Calu3 (cell line): ENCODE data around the gene TMEM184B. TPM values are rescaled to one million over a fixed set of nuclear protein-coding genes. Genes with fewer than 3 reads are reported as not detected.

Experiments
- BruUV-seq: library from RNA; stranded (reverse); fragments of 400-500 nt; replicated peaks from 2 replicates; lab custom pipeline; 2021; lab: Mats Ljungman, UMichigan
- CTCF ChIA-PET: fragments of 300-600 bp; sonication (Branson Sonifier 250); formaldehyde crosslinking; loops from one replicate; lab custom pipeline; 2022; ENCODE audit warnings: antibody characterized with exemption; lab: Charles Lee
- DNase-seq: peaks from one replicate; pipeline ENCODE4 v3.0.0; 2022
- H3K27ac Mint-ChIP-seq: one replicate; pipeline ENCODE4 v1.8.0; 2022; ENCODE audit warnings: mixed read lengths; ENCODE audit not compliant: unreplicated experiment
- H3K27me3 Mint-ChIP-seq: one replicate; pipeline ENCODE4 v1.8.0; 2022; ENCODE audit warnings: mixed read lengths; ENCODE audit not compliant: unreplicated experiment
- H3K36me3 Mint-ChIP-seq: one replicate; pipeline ENCODE4 v1.8.0; 2022; ENCODE audit warnings: mild to moderate bottlenecking, moderate library complexity, mixed read lengths; ENCODE audit not compliant: insufficient read depth, unreplicated experiment
- H3K4me1 Mint-ChIP-seq: one replicate; pipeline ENCODE4 v1.8.0; 2022; ENCODE audit warnings: mild to moderate bottlenecking, low read depth, mixed read lengths; ENCODE audit not compliant: unreplicated experiment
- H3K4me3 Mint-ChIP-seq: one replicate; pipeline ENCODE4 v1.8.0; 2022; ENCODE audit warnings: mild to moderate bottlenecking, low read depth, moderate library complexity, mixed read lengths; ENCODE audit not compliant: unreplicated experiment
- H3K9me3 Mint-ChIP-seq: one replicate; pipeline ENCODE4 v1.8.0; 2022; ENCODE audit warnings: low read depth, mixed read lengths; ENCODE audit not compliant: unreplicated experiment
- CTCF ChIP-seq: fragments of 200-600 bp; IDR thresholded peaks from one replicate; pipeline ENCODE4 v1.8.0; 2022; ENCODE audit warnings: antibody characterized with exemption; ENCODE audit not compliant: unreplicated experiment
- intact Hi-C: fragments of 100-400 bp; cut with micrococcal nuclease; formaldehyde crosslinking; loops from one replicate; pipeline ENCODE4 v1.10.0; 2022; ENCODE audit not compliant: unreplicated experiment
- total RNA-seq: library from RNA; stranded (reverse); gene quantifications from 2 replicates; pipeline ENCODE4 v1.2.3, GENCODE V29; 2022

Gene TMEM184B
- total RNA-seq, 1 experiment from 2014 or later: 114 TPM

GRCh38 chr22:38249803-38250642 is 22.8 kb downstream of the TMEM184B start:
- intact Hi-C loops: no loop called here
- H3K4me1 Mint-ChIP-seq: no peaks in the 10 kb centered on the region
- no peak overlapping the region for H3K4me3 Mint-ChIP-seq
- no peak for DNase-seq
- H3K27ac Mint-ChIP-seq: no peak overlapping the region
- no peaks in the 10 kb centered on the region for H3K27me3 Mint-ChIP-seq
- BruUV-seq: no TSS peak
- CTCF ChIA-PET: no interaction called here
- TF ChIP-seq CTCF: no peak
- H3K36me3 Mint-ChIP-seq: peaks cover 21% of the 10 kb centered on the region
- H3K9me3 Mint-ChIP-seq: no peaks in the 10 kb centered on the region

- intact Hi-C loops: no loop called here
- CTCF ChIA-PET: no interaction called here
- peaks cover 21% of the 10 kb centered on the region for H3K36me3 Mint-ChIP-seq
These were observed 23.5 kb downstream of the TMEM184B start for GRCh38 chr22:38249301-38249700.

GRCh38 chr22:38248280-38248679 is 24.5 kb downstream of the TMEM184B start:
- TF ChIP-seq CTCF: no peak
- CTCF ChIA-PET: no interaction called here
- Mint-ChIP-seq H3K9me3 (no peaks in the 10 kb centered on the region), H3K27ac (peak overlapping the region; percentile 5), H3K27me3 (no peaks in the 10 kb centered on the region), H3K4me3 (no peak overlapping the region), H3K36me3 (peaks cover 29% of the 10 kb centered on the region), H3K4me1 (peaks cover 7% of the 10 kb centered on the region)
- intact Hi-C loops: no loop called here
- BruUV-seq: no TSS peak
- DNase-seq: no peak

More at GRCh38 chr22:38249301-38249700, 23.5 kb downstream of the TMEM184B start:
- H3K27me3 Mint-ChIP-seq: no peaks in the 10 kb centered on the region
- H3K27ac Mint-ChIP-seq: no peak overlapping the region
- TF ChIP-seq CTCF: no peak
- DNase-seq: no peak
- H3K9me3 Mint-ChIP-seq: no peaks in the 10 kb centered on the region
- H3K4me1 Mint-ChIP-seq: no peaks in the 10 kb centered on the region
- H3K4me3 Mint-ChIP-seq: no peak overlapping the region
- no TSS peak for BruUV-seq

GRCh38 chr22:38247713-38248112 is 25.1 kb downstream of the TMEM184B start:
- peaks cover 11% of the 10 kb centered on the region for H3K4me1 Mint-ChIP-seq
- no peak for TF ChIP-seq CTCF
- peaks cover 34% of the 10 kb centered on the region for H3K36me3 Mint-ChIP-seq
- peak overlapping the region; percentile 5 for H3K27ac Mint-ChIP-seq
- no peak for DNase-seq
- no peak overlapping the region for H3K4me3 Mint-ChIP-seq
- no peaks in the 10 kb centered on the region for H3K9me3 Mint-ChIP-seq
- CTCF ChIA-PET: no interaction called here
- intact Hi-C loops: no loop called here
- H3K27me3 Mint-ChIP-seq: no peaks in the 10 kb centered on the region
- BruUV-seq: no TSS peak
